ENCODE data around the gene MSI2.

MSI2 gene

DNA sequence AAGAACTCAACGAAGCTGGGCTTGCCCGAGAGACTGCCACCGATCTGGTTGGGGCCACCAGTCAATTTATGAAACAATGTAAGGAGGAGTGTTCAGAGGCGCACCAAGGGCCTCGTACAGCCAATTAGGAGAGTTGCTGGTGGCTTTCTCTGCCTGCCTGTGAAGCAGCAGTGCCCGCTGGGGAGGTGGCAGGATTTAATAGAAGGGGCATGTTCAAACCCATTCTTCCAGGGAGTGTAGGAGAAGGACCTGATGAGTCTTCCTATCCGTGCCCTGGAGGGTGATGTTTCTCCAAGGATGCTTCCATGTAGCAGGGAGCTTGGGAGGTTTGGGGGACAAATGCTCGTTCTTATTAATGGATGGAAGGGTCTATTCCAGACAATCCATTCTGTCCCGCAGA, 310.4 kb downstream of the MSI2 start:
- H3K4me1 ChIP-seq (ENCODE audit: control insufficient read depth, low read length): peaks cover 12% of the 10 kb centered on the region
- no peak overlapping the region for H3K27ac ChIP-seq (ENCODE audit: low read depth, low read length)
- H3K4me3 ChIP-seq (ENCODE audit: low read length): no peak overlapping the region
- H3K79me2 ChIP-seq (ENCODE audit: control insufficient read depth, low read length): 0 out of 2 replicates have a peak, but pooled peaks cover 4% of the 10 kb centered on the region
- H4K20me1 ChIP-seq (ENCODE audit: control insufficient read depth, insufficient read depth, low read depth, low read length): no peaks in the 10 kb centered on the region
- H3K36me3 ChIP-seq (ENCODE audit: control insufficient read depth, low read length): peaks cover 8% of the 10 kb centered on the region; the same call in 1 of the 2 replicates
- no peak overlapping the region for H3K4me2 ChIP-seq (ENCODE audit: low read length)
- no peaks in the 10 kb centered on the region for H3F3A ChIP-seq (ENCODE audit: control insufficient read depth, insufficient read depth)
- no peak for TF ChIP-seq EZH2phosphoT487 (IDR thresholded peaks at IDR 0.05; ENCODE audit: borderline replicate concordance, low read length)
- TF ChIP-seq, protein P1, sequence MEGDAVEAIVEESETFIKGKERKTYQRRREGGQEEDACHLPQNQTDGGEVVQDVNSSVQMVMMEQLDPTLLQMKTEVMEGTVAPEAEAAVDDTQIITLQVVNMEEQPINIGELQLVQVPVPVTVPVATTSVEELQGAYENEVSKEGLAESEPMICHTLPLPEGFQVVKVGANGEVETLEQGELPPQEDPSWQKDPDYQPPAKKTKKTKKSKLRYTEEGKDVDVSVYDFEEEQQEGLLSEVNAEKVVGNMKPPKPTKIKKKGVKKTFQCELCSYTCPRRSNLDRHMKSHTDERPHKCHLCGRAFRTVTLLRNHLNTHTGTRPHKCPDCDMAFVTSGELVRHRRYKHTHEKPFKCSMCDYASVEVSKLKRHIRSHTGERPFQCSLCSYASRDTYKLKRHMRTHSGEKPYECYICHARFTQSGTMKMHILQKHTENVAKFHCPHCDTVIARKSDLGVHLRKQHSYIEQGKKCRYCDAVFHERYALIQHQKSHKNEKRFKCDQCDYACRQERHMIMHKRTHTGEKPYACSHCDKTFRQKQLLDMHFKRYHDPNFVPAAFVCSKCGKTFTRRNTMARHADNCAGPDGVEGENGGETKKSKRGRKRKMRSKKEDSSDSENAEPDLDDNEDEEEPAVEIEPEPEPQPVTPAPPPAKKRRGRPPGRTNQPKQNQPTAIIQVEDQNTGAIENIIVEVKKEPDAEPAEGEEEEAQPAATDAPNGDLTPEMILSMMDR (IDR thresholded peaks at IDR 0.05; ENCODE audit: low read depth, low read length, poor library complexity, severe bottlenecking): no peak
- no peaks in the 10 kb centered on the region for H3K9me3 ChIP-seq (ENCODE audit: control insufficient read depth, insufficient read depth, low read length)
- no peaks in the 10 kb centered on the region for H3K9me2 ChIP-seq (replicated peaks; ENCODE audit: control insufficient read depth, low read length)
- H3K27me3 ChIP-seq (ENCODE audit: control insufficient read depth, low read length): no peaks in the 10 kb centered on the region

- no peaks in the 10 kb centered on the region for H4K20me1 ChIP-seq (ENCODE audit: control insufficient read depth, insufficient read depth, low read depth, low read length)
- TF ChIP-seq, protein P1 (IDR thresholded peaks at IDR 0.05; ENCODE audit: low read depth, low read length, poor library complexity, severe bottlenecking): no peak
- no peak for TF ChIP-seq EZH2phosphoT487 (IDR thresholded peaks at IDR 0.05; ENCODE audit: borderline replicate concordance, low read length)
- H3K27me3 ChIP-seq (ENCODE audit: control insufficient read depth, low read length): no peaks in the 10 kb centered on the region
- no peaks in the 10 kb centered on the region for H3K9me3 ChIP-seq (ENCODE audit: control insufficient read depth, insufficient read depth, low read length)
- no peaks in the 10 kb centered on the region for H3F3A ChIP-seq (ENCODE audit: control insufficient read depth, insufficient read depth)
- no peaks in the 10 kb centered on the region for H3K9me2 ChIP-seq (replicated peaks; ENCODE audit: control insufficient read depth, low read length)
- H3K27ac ChIP-seq (ENCODE audit: low read depth, low read length): no peak overlapping the region
- H3K4me3 ChIP-seq (ENCODE audit: low read length): no peak overlapping the region
- H3K4me1 ChIP-seq (ENCODE audit: control insufficient read depth, low read length): peaks cover 6% of the 10 kb centered on the region
- H3K4me2 ChIP-seq (ENCODE audit: low read length): no peak overlapping the region
- peaks cover 7% of the 10 kb centered on the region; the same call in 1 of the 2 replicates for H3K36me3 ChIP-seq (ENCODE audit: control insufficient read depth, low read length)
- H3K79me2 ChIP-seq (ENCODE audit: control insufficient read depth, low read length): 0 out of 2 replicates have a peak, but pooled peaks cover 3% of the 10 kb centered on the region
Observed at GRCh38 chr17:57567251-57567650, 310.9 kb downstream of the MSI2 start.

DNA sequence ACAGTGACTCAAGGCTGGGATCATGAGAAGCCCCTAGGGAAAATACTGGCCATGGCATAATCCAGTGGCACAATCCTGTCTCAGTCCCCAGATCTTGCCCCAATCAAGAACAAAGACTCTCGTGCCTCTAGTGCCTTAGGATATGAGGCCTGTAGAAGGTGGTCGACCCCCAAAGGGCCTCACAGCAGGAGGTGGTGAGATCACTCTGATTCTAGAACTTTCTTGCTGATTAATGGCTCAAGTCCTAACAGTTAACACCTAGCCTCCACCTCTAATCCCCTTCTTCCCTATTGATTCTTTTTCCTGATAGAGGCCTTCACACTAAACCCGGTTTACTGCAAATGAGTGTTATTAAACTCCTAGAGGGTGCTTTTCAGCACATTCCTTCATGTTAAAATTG, 312.0 kb downstream of the MSI2 start:
- Histone ChIP-seq H3K4me1 (ENCODE audit: control insufficient read depth, low read length) (peaks cover 4% of the 10 kb centered on the region; the same call in 1 of the 2 replicates), H3K4me2 (ENCODE audit: low read length) (no peak overlapping the region), H3K4me3 (ENCODE audit: low read length) (no peak overlapping the region), H3K79me2 (ENCODE audit: control insufficient read depth, low read length) (no peaks in the 10 kb centered on the region), H3K27ac (ENCODE audit: low read depth, low read length) (no peak overlapping the region), H3K36me3 (ENCODE audit: control insufficient read depth, low read length) (0 out of 2 replicates have a peak, but pooled peaks cover 6% of the 10 kb centered on the region), H4K20me1 (ENCODE audit: control insufficient read depth, insufficient read depth, low read depth, low read length) (no peaks in the 10 kb centered on the region), H3K9me2 (replicated peaks; ENCODE audit: control insufficient read depth, low read length) (no peaks in the 10 kb centered on the region), H3K27me3 (ENCODE audit: control insufficient read depth, low read length) (no peaks in the 10 kb centered on the region), H3F3A (ENCODE audit: control insufficient read depth, insufficient read depth) (no peaks in the 10 kb centered on the region), H3K9me3 (ENCODE audit: control insufficient read depth, insufficient read depth, low read length) (no peaks in the 10 kb centered on the region)
- TF ChIP-seq EZH2phosphoT487 (IDR thresholded peaks at IDR 0.05; ENCODE audit: borderline replicate concordance, low read length): no peak
- TF ChIP-seq, protein P1 (IDR thresholded peaks at IDR 0.05; ENCODE audit: low read depth, low read length, poor library complexity, severe bottlenecking): no peak

All from DOHH2 (cell line).